Astrocyte (in vitro differentiated cells and primary cell): ENCODE measurements around the gene ERVFRD-1. TPM values are rescaled to one million over a fixed set of nuclear protein-coding genes. Genes with fewer than 3 reads are reported as not detected.

ENCODE experiments used
- DNase-seq: peaks from one replicate; pipeline ENCODE4 v3.0.0-alpha.2; 2010; ENCODE audit warnings: low read depth
- FAIRE-seq: peaks from 2 replicates; lab custom pipeline; 2011; peaks lifted over from hg19 to GRCh38; lab: Jason Lieb, UNC
- H2AFZ ChIP-seq: 2 replicates; pipeline ENCODE4 v1.6.0; 2012; ENCODE audit warnings: low read depth, low read length, inconsistent platforms
- H3K27ac ChIP-seq: 2 replicates; pipeline ENCODE4 v1.5.1; 2011; ENCODE audit warnings: low read depth, low read length, inconsistent platforms
- H3K27me3 ChIP-seq: 2 replicates; pipeline ENCODE4 v1.6.0; 2011; ENCODE audit warnings: low read length, inconsistent platforms; ENCODE audit not compliant: insufficient read depth
- H3K36me3 ChIP-seq: 2 replicates; pipeline ENCODE4 v1.5.1; 2011; ENCODE audit warnings: low read length, inconsistent platforms; ENCODE audit not compliant: insufficient read depth
- H3K4me1 ChIP-seq: 2 replicates; pipeline ENCODE4 v1.5.1; 2011; ENCODE audit warnings: low read length, inconsistent platforms; ENCODE audit not compliant: insufficient read depth
- H3K4me2 ChIP-seq: 2 replicates; pipeline ENCODE4 v1.6.0; 2012; ENCODE audit warnings: low read length, inconsistent platforms
- H3K4me3 ChIP-seq: 2 replicates; pipeline ENCODE4 v1.5.1; 2011; ENCODE audit warnings: low read depth, mild to moderate bottlenecking, low read length, inconsistent platforms; ENCODE audit not compliant: insufficient read depth
- H3K79me2 ChIP-seq: 2 replicates; pipeline ENCODE4 v1.6.0; 2012; ENCODE audit warnings: mild to moderate bottlenecking, low read length, inconsistent platforms; ENCODE audit not compliant: insufficient read depth
- H3K9ac ChIP-seq: 2 replicates; pipeline ENCODE4 v1.6.0; 2012; ENCODE audit warnings: mild to moderate bottlenecking, low read length, inconsistent platforms
- H3K9me3 ChIP-seq: 2 replicates; pipeline ENCODE4 v1.5.1; 2012; ENCODE audit warnings: low read depth, mild to moderate bottlenecking, low read length, inconsistent platforms; ENCODE audit not compliant: insufficient read depth
- H4K20me1 ChIP-seq: 2 replicates; pipeline ENCODE4 v1.6.0; 2012; ENCODE audit warnings: low read length, inconsistent platforms; ENCODE audit not compliant: insufficient read depth
- H3K27ac Mint-ChIP-seq: one replicate; pipeline ENCODE4 v1.8.0; 2021; ENCODE audit warnings: mild to moderate bottlenecking, mixed read lengths; ENCODE audit not compliant: unreplicated experiment
- H3K27me3 Mint-ChIP-seq: one replicate; pipeline ENCODE4 v1.8.0; 2021; ENCODE audit warnings: low read depth, mixed read lengths; ENCODE audit not compliant: unreplicated experiment
- H3K36me3 Mint-ChIP-seq: one replicate; pipeline ENCODE4 v1.8.0; 2021; ENCODE audit warnings: low read depth, mixed read lengths; ENCODE audit not compliant: unreplicated experiment
- H3K4me1 Mint-ChIP-seq: one replicate; pipeline ENCODE4 v1.8.0; 2021; ENCODE audit warnings: low read depth, mixed read lengths; ENCODE audit not compliant: unreplicated experiment
- H3K4me3 Mint-ChIP-seq: one replicate; pipeline ENCODE4 v1.8.0; 2021; ENCODE audit warnings: mild to moderate bottlenecking, moderate library complexity, mixed read lengths; ENCODE audit not compliant: unreplicated experiment
- H3K9me3 Mint-ChIP-seq: one replicate; pipeline ENCODE4 v1.8.0; 2021; ENCODE audit warnings: mild to moderate bottlenecking, mixed read lengths; ENCODE audit not compliant: unreplicated experiment
- CTCF ChIP-seq: IDR thresholded peaks from 2 replicates; pipeline ENCODE4 v1.5.1; 2011; ENCODE audit warnings: low read depth, mild to moderate bottlenecking, inconsistent platforms, low read length, moderate library complexity; ENCODE audit not compliant: insufficient read depth
- EZH2 ChIP-seq: IDR thresholded peaks from 2 replicates; pipeline ENCODE4 v1.6.1; 2012; ENCODE audit warnings: mild to moderate bottlenecking, low read length, inconsistent platforms; ENCODE audit not compliant: insufficient read depth
- total RNA-seq: library from RNA; stranded (reverse); gene quantifications from 2 replicates; pipeline ENCODE4 v1.2.1, GENCODE V29; 2021

Gene ERVFRD-1
- total RNA-seq, 1 donor from 2014 or later = not detected

GRCh38 chr6:11064836-11065235 lies 46.7 kb downstream of the ERVFRD-1 start:
- Histone ChIP-seq H3K4me1 (no peaks in the 10 kb centered on the region), H3K27me3 (no peaks in the 10 kb centered on the region), H3K9me3 (no peaks in the 10 kb centered on the region), H3K9ac (no peak overlapping the region), H4K20me1 (no peaks in the 10 kb centered on the region), H3K79me2 (no peaks in the 10 kb centered on the region), H3K4me2 (no peak overlapping the region), H3K36me3 (no peaks in the 10 kb centered on the region), H2AFZ (no peak overlapping the region), H3K4me3 (no peak overlapping the region), H3K27ac (no peak overlapping the region)
- Mint-ChIP-seq H3K27me3 (peaks cover 7% of the 10 kb centered on the region), H3K9me3 (no peaks in the 10 kb centered on the region), H3K36me3 (no peaks in the 10 kb centered on the region), H3K27ac (no peak overlapping the region), H3K4me3 (no peak overlapping the region), H3K4me1 (peaks cover 4% of the 10 kb centered on the region)
- no peak for FAIRE-seq
- no peak for DNase-seq
- TF ChIP-seq EZH2 (no peak), CTCF (no peak)

- Mint-ChIP-seq H3K4me3 (no peak overlapping the region), H3K27ac (no peak overlapping the region), H3K4me1 (no peaks in the 10 kb centered on the region), H3K27me3 (peaks cover 7% of the 10 kb centered on the region), H3K36me3 (no peaks in the 10 kb centered on the region), H3K9me3 (no peaks in the 10 kb centered on the region)
- Histone ChIP-seq H4K20me1 (no peaks in the 10 kb centered on the region), H3K4me1 (no peaks in the 10 kb centered on the region), H3K79me2 (no peaks in the 10 kb centered on the region), H3K36me3 (no peaks in the 10 kb centered on the region), H3K9ac (no peak overlapping the region), H2AFZ (no peak overlapping the region), H3K9me3 (no peaks in the 10 kb centered on the region), H3K4me3 (no peak overlapping the region), H3K27ac (no peak overlapping the region), H3K4me2 (no peak overlapping the region), H3K27me3 (no peaks in the 10 kb centered on the region)
- no peak for DNase-seq
- TF ChIP-seq CTCF (no peak), EZH2 (no peak)
- FAIRE-seq = no peak
Measured at GRCh38 chr6:11062715-11063114, 48.8 kb downstream of the ERVFRD-1 start.

GRCh38 chr6:11062083-11062482 lies 49.4 kb downstream of the ERVFRD-1 start:
- peaks cover 5% of the 10 kb centered on the region for H3K27me3 Mint-ChIP-seq
- FAIRE-seq (no peak), DNase-seq (no peak)
- no peak overlapping the region for H3K4me3 Mint-ChIP-seq
- Histone ChIP-seq H3K27ac (no peak overlapping the region), H3K4me2 (no peak overlapping the region), H3K4me1 (no peaks in the 10 kb centered on the region), H3K79me2 (no peaks in the 10 kb centered on the region), H3K9ac (no peak overlapping the region), H3K36me3 (no peaks in the 10 kb centered on the region), H4K20me1 (no peaks in the 10 kb centered on the region), H3K9me3 (no peaks in the 10 kb centered on the region), H2AFZ (no peak overlapping the region), H3K4me3 (no peak overlapping the region), H3K27me3 (no peaks in the 10 kb centered on the region)
- H3K36me3 Mint-ChIP-seq = no peaks in the 10 kb centered on the region
- no peaks in the 10 kb centered on the region for H3K4me1 Mint-ChIP-seq
- no peak overlapping the region for H3K27ac Mint-ChIP-seq
- TF ChIP-seq EZH2 (no peak), CTCF (no peak)
- no peaks in the 10 kb centered on the region for H3K9me3 Mint-ChIP-seq
